Activated CD8-positive, alpha-beta memory T cell treated with anti-CD3 and anti-CD28 coated beads for 36 hours (primary cell): Measurements from ENCODE around the gene ZMAT5. TPM values are rescaled to one million over a fixed set of nuclear protein-coding genes. Genes with fewer than 3 reads are reported as not detected.

ENCODE experiments used
- CTCF ChIA-PET: fragments of 350-600 bp; sonication (Branson Sonifier 250); formaldehyde crosslinking; loops from one replicate; lab custom pipeline; 2021; ENCODE audit warnings: antibody characterized with exemption; lab: Charles Lee
- POLR2A ChIA-PET: fragments of 350-600 bp; sonication (Branson Sonifier 250); formaldehyde crosslinking; loops from one replicate; lab custom pipeline; 2021; ENCODE audit warnings: antibody characterized with exemption; lab: Charles Lee
- total RNA-seq, 2 experiments: library from RNA; stranded (reverse); gene quantifications; one replicate each; pipeline ENCODE4 v1.2.3, GENCODE V29; 2021

The ZMAT5 gene, protein sequence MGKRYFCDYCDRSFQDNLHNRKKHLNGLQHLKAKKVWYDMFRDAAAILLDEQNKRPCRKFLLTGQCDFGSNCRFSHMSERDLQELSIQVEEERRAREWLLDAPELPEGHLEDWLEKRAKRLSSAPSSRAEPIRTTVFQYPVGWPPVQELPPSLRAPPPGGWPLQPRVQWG
- total RNA-seq = 10 to 100 TPM; 22.4 to 25.3 TPM

- ChIA-PET CTCF (interaction anchor here (0.7 to 1.6 kb wide), 2 partner anchors 12 to 483 kb away, joined by 3 read pairs; no protein-coding TSS in a partner anchor), POLR2A (interaction anchor here (0.6 kb wide), 1 partner anchor 316 kb away, joined by 11 read pairs; no protein-coding TSS in a partner anchor)
These were observed at the start of gene ZMAT5 for GRCh38 chr22:29766632-29767170. TSS of gene ZMAT5 (minus strand) at chr22:29767007. CDS start at chr22:29748544, 18,463 bp downstream.

- CTCF ChIA-PET = no interaction called here
- POLR2A ChIA-PET = no interaction called here
These were observed 49.7 kb upstream of the ZMAT5 start for GRCh38 chr22:29816539-29816938.

GRCh38 chr22:29816128-29816527 lies 49.3 kb upstream of the ZMAT5 start:
- ChIA-PET POLR2A (no interaction called here), CTCF (no interaction called here)

DNA sequence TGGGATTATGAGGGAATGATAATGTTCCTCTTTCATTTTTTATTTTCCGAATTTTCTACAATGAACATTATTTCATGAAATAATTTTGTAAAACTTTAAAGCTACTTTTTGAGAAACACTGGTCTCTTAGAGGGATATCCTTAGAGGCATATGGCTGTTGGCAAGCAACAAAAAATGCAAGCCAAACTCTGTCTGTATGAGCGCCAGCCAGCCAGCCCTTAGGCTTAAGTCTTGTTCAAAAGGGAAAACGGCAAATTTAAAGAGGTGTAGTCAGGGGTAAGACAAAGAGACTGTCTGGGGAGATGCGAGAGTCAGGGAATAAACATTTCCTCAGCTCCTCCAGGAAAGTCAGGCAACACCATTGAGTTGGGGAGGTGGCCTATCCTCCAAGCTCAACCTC lies 48.8 kb upstream of the ZMAT5 start:
- POLR2A ChIA-PET = no interaction called here

DNA sequence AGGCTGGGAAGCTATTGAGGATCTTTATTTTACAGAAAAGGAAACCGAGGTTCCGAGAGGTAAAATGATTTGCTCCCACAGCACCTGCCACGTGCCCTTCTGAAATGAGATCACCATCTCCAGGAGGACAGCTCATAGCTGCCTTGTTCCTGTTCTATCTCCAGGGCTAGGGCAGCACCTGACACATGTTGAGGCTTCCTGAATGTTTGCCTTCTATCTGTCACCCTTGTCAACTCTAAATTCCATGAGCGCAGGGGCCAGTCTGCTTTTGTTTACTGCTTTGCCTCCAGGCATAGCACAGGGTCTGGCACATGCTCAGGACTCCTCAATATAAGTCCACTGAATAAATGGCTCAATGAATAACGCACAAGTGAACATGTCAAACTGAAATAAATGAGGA lies 47.2 kb upstream of the ZMAT5 start:
- ChIA-PET POLR2A (no interaction called here), CTCF (no interaction called here)

More for the DNA sequence above, 48.8 kb upstream of the ZMAT5 start:
- CTCF ChIA-PET = interaction anchor here (0.6 kb wide), 1 partner anchor 8 kb away, joined by 3 read pairs; no protein-coding TSS in a partner anchor

- ChIA-PET CTCF (no interaction called here), POLR2A (no interaction called here)
These were observed 46.8 kb upstream of the ZMAT5 start for GRCh38 chr22:29813563-29813962.

DNA sequence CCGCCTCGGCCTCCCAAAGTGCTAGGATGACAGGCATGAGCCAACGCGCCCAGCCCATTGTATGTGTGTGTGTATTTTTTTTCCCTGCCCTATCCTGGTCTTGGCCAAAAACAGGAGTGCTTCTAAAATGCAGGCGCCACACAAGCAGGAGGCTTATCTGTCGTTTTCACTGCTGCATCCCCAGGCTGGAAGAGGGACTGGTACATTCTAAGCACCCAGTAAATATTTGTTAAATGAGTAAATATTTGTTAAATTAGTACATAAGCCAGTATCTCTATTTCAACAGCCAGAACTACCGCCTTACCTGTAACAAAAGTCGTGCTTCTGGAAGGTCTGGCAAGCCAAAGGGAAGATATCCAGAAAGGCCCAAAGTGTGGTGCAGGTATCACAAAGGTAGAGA lies 46.3 kb upstream of the ZMAT5 start:
- POLR2A ChIA-PET = no interaction called here
- CTCF ChIA-PET = no interaction called here

DNA sequence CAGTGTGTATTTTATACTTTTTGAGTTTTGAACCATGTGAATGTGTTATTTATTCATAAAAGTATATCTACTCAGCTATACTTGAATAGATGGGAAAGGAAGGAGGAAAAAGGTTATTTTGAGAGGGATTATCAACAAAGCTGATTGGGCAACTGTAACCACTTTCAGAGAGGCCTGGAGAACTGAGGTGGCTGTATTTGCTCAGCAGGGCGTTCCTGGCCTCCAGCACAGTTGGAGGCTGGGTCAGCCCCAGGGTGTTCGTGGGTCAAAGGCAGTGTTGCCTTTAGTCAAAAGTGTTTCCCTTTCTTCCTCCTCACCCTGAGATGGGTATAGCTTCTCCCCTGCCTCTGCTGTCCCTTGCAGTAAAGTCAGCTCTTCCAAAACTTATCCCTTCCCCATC lies 44.6 kb upstream of the ZMAT5 start:
- ChIA-PET POLR2A (no interaction called here), CTCF (no interaction called here)

GRCh38 chr22:29810216-29810615 lies 43.4 kb upstream of the ZMAT5 start:
- POLR2A ChIA-PET = no interaction called here
- CTCF ChIA-PET = no interaction called here

DNA sequence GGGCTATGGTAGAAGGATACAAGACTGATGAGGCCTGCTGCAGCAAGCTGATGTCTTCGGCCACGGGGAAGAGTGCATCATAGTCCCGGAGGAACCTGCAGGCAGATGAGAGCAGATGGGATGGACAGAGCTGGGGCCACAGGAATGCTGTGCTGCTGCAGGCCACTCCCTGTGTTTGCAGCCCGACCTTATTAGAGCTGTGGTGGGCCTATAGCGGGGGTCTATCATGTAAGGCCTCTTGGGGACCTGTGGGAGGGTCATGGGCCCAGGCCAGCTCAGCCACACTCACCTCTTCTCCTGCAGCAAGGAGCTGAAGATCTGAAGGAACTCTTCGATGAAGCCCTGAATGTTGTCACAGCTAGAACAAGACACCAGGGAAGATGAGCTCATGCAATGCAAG lies 39.4 kb upstream of the ZMAT5 start:
- ChIA-PET POLR2A (no interaction called here), CTCF (no interaction called here)

DNA sequence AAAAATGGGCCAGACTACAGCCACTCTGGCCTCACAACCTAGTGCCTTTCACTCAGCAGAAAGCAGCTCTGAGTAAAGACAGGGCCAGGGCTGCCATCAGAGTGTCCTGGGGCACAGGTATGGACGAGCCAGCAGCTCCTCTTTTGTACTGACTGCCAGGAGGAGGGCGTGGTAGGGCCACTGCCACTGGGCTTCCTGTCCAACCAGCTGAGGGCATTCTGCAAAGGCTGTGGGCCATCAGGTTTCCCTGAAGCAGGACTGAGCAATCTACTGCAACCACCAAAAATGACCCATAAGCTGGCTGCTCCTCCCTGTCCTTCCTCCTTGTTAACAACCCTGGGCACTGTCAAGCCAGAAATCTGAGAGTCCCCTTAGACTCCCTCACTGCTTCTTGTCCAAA lies 38.2 kb upstream of the ZMAT5 start:
- CTCF ChIA-PET = interaction anchor here (0.6 kb wide), 1 partner anchor 342 kb away, joined by 5 read pairs; no protein-coding TSS in a partner anchor
- POLR2A ChIA-PET = no interaction called here

GRCh38 chr22:29803190-29803589 lies 36.4 kb upstream of the ZMAT5 start:
- ChIA-PET CTCF (no interaction called here), POLR2A (no interaction called here)

DNA sequence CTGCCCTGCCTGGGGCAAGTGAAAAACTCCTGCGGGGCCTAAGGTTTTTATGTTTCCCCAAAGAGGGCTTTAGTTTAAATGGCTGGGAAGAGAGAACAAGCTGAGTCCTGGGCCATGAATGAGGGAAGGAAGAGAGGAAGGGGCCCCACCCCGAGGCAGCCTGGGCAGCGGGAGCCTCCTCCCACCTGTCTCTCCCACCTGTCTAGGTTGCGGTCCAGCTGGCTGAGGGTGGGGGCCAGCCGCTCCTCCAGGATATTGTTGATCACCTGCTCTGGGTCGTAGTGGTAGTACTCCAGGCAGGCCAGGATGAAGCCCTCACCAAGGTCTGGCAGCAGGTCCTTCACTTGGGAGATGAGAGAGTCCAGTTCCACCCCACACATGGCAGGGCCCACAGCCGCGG lies 35.0 kb upstream of the ZMAT5 start:
- ChIA-PET POLR2A (no interaction called here), CTCF (no interaction called here)

DNA sequence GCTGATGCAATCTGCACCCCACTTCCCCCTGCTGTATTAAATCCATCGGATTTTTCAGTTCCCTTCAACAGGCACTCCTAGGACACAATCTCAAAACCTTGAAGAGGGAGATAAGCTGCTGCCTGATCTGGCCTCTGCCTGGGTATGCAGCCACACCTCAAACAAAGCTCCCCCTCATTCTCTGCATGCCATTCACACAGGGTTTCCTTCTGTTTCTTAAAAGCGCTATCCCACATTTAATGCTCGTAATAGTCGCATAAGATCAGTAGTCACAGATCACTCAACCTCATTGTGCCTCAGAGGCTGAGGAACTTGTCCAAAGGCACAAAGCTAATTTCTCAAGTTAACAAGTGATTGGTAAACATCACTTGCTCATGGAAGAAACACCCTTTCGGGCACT lies 34.3 kb upstream of the ZMAT5 start:
- ChIA-PET CTCF (no interaction called here), POLR2A (no interaction called here)

- POLR2A ChIA-PET = no interaction called here
- CTCF ChIA-PET = no interaction called here
These were observed 32.4 kb upstream of the ZMAT5 start for GRCh38 chr22:29799217-29799680.

GRCh38 chr22:29798801-29799200 lies 32.0 kb upstream of the ZMAT5 start:
- ChIA-PET CTCF (no interaction called here), POLR2A (no interaction called here)

DNA sequence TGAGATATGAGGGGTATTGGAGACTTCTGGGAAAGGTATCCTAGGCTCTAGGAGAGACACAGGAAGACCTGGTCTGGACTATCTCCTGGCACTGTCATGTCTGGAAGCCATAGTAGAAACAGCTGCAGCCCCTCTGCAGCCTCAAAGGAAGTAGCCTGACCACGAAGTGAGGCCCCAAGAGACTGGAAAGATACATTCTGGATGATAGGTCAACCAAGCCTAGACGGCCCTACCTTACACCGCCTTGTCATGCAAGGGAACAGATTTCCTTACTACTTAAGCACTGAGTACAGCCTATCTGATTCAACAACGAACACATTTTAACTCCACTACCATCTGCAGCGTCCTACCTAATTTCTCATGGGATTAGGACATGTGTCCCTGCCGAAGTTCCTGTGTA lies 31.5 kb upstream of the ZMAT5 start:
- POLR2A ChIA-PET = no interaction called here
- CTCF ChIA-PET = no interaction called here

- POLR2A ChIA-PET = no interaction called here
- CTCF ChIA-PET = no interaction called here
These were observed 30.5 kb upstream of the ZMAT5 start for GRCh38 chr22:29797351-29797750.

DNA sequence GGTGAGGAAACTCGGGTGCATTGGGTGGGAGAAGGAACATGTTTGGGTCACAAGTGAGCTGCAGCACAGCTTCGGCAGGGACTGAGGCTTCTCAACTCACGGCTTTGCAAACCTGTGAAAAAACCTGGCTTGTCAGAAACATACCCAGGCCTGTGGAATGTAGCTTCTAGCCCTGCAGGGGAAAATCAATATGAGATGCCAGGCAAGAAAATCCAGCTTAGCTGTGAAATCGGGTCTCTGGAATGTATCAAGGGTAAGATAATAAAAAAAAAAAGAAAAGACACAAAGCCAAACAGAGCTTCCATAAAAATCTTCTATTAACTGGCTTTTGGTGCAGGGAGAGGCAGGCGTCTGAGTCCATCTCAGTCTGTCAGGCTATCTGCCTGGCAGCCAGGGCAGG lies 28.9 kb upstream of the ZMAT5 start:
- ChIA-PET CTCF (interaction anchor here (0.6 kb wide), 1 partner anchor 1408 kb away, joined by 3 read pairs; no protein-coding TSS in a partner anchor), POLR2A (interaction anchor here (1.0 kb wide), 1 partner anchor 30 kb away, joined by 3 read pairs; no protein-coding TSS in a partner anchor)

- ChIA-PET POLR2A (no interaction called here), CTCF (no interaction called here)
These were observed 26.6 kb upstream of the ZMAT5 start for GRCh38 chr22:29793396-29793795.

DNA sequence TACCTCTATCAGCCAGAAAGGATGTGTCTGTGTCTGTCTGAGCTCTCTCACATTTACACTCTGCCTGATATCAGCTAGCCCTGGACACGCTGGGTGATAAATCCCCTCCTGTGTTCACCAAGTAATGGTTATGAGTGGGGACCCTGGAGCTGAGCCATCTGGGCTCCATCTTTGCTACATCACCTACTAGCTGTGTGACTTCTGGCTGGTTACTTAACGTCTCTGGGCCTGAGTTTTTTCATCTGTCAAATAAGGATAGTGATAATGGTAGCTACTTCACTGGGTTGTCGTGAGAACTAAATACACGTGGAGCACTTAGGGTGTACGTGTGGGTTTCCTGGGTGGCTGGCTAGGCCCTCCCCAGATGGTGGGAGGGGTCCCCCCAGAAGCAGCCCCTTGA lies 23.3 kb upstream of the ZMAT5 start:
- ChIA-PET CTCF (no interaction called here), POLR2A (no interaction called here)
